GM10266 (cell line): Measurements from ENCODE around the gene SLC49A3.

ENCODE experiments used
- DNase-seq: peaks from one replicate; pipeline ENCODE4 v3.0.0; 2012; ENCODE audit errors: extremely low spot score
- CTCF ChIP-seq: IDR thresholded peaks from 2 replicates; pipeline ENCODE4 v1.5.1; 2012; ENCODE audit warnings: mild to moderate bottlenecking, low read depth; ENCODE audit not compliant: control insufficient read depth, insufficient read depth; ENCODE audit errors: missing control alignments

SLC49A3 gene

GRCh38 chr4:656436-657337 lies 32.3 kb downstream of the SLC49A3 start:
- no peak for DNase-seq
- TF ChIP-seq CTCF: no peak

GRCh38 chr4:655464-656151 lies 33.3 kb downstream of the SLC49A3 start:
- DNase-seq: no peak
- no peak for TF ChIP-seq CTCF

- TF ChIP-seq CTCF: no peak
Measured at GRCh38 chr4:654871-655463, 34.0 kb downstream of the SLC49A3 start.

GRCh38 chr4:654503-654845 lies 34.5 kb downstream of the SLC49A3 start:
- DNase-seq: no peak
- TF ChIP-seq CTCF: no peak

More at GRCh38 chr4:654871-655463, 34.0 kb downstream of the SLC49A3 start:
- no peak for DNase-seq

GRCh38 chr4:653831-654502 lies 35.0 kb downstream of the SLC49A3 start:
- DNase-seq: no peak
- no peak for TF ChIP-seq CTCF

GRCh38 chr4:653080-653821 lies 35.7 kb downstream of the SLC49A3 start:
- TF ChIP-seq CTCF: no peak
- DNase-seq: no peak
